ENCODE data around the gene SHANK1.

Gene SHANK1

GRCh38 chr19:50663482-50663790 lies 56.2 kb downstream of the SHANK1 start:
- TF ChIP-seq CTCF (IDR thresholded peaks at IDR 0.05; ENCODE audit: insufficient read depth, low read length, missing control alignments): no peak
- ChIA-PET POLR2A (interaction anchor here (0.7 kb wide), 1 partner anchor 182 kb away, joined by 3 read pairs; no protein-coding TSS in a partner anchor), CTCF (interaction anchor here (0.8 to 1.0 kb wide), 2 partner anchors 8 to 326 kb away, joined by 3 read pairs; no protein-coding TSS in a partner anchor)
- H3K4me3 ChIP-seq (ENCODE audit: low read depth, low read length): no peak overlapping the region
- DNase-seq (ENCODE audit: low read depth, low spot score): no peak

- no peak overlapping the region for H3K4me3 ChIP-seq (ENCODE audit: low read depth, low read length)
- no peak for TF ChIP-seq CTCF (IDR thresholded peaks at IDR 0.05; ENCODE audit: insufficient read depth, low read length, missing control alignments)
- ChIA-PET POLR2A (no interaction called here), CTCF (interaction anchor here (0.8 to 1.0 kb wide), 2 partner anchors 9 to 326 kb away, joined by 3 read pairs; no protein-coding TSS in a partner anchor)
- DNase-seq (ENCODE audit: low read depth, low spot score): no peak
Measured at GRCh38 chr19:50662651-50663481, 56.7 kb downstream of the SHANK1 start.

GRCh38 chr19:50661766-50662650 lies 57.6 kb downstream of the SHANK1 start:
- H3K4me3 ChIP-seq (ENCODE audit: low read depth, low read length): no peak overlapping the region
- POLR2A ChIA-PET: interaction anchor here (0.6 kb wide), 1 partner anchor 54 kb away, joined by 5 read pairs; no protein-coding TSS in a partner anchor
- CTCF ChIA-PET: interaction anchor here (1.0 kb wide), 1 partner anchor 10 kb away, joined by 3 read pairs; no protein-coding TSS in a partner anchor
- DNase-seq (ENCODE audit: low read depth, low spot score): no peak
- no peak for TF ChIP-seq CTCF (IDR thresholded peaks at IDR 0.05; ENCODE audit: insufficient read depth, low read length, missing control alignments)

GRCh38 chr19:50661023-50661422 lies 58.6 kb downstream of the SHANK1 start:
- CTCF ChIA-PET: interaction anchor here (1.5 kb wide), 1 partner anchor 9 kb away, joined by 19 read pairs; no protein-coding TSS in a partner anchor
- POLR2A ChIA-PET: no interaction called here
- TF ChIP-seq CTCF (IDR thresholded peaks at IDR 0.05; ENCODE audit: insufficient read depth, low read length, missing control alignments): no peak
- no peak overlapping the region for H3K4me3 ChIP-seq (ENCODE audit: low read depth, low read length)
- no peak for DNase-seq (ENCODE audit: low read depth, low spot score)

- TF ChIP-seq CTCF (IDR thresholded peaks at IDR 0.05; ENCODE audit: insufficient read depth, low read length, missing control alignments): no peak
- no peak overlapping the region for H3K4me3 ChIP-seq (ENCODE audit: low read depth, low read length)
- CTCF ChIA-PET: interaction anchor here (1.5 kb wide), 1 partner anchor 10 kb away, joined by 19 read pairs; no protein-coding TSS in a partner anchor
- no peak for DNase-seq (ENCODE audit: low read depth, low spot score)
- POLR2A ChIA-PET: no interaction called here
Measured at GRCh38 chr19:50660088-50660366, 59.6 kb downstream of the SHANK1 start.

All from AG04449 (cell line).